ENCODE data around the gene BCL2L15. TPM values are rescaled to one million over a fixed set of nuclear protein-coding genes. Genes with fewer than 3 reads are reported as not detected.

The BCL2L15 gene
- total and polyA plus RNA-seq, 2 of the 13 experiments (the other 11 are each of a cell fraction or from before 2014, with no cell fraction given), result 0.03 to 0.27 TPM

GRCh38 chr1:113928941-113929749 lies 41.8 kb upstream of the BCL2L15 start, which contains the start of gene HIPK1 (continued):
- TF ChIP-seq PATZ1 (CRISPR knock-in tag; IDR thresholded peaks at IDR 0.05) (peak; percentile 73), ZNF354B (CRISPR knock-in tag; IDR thresholded peaks at IDR 0.05) (no peak), ARNTL (CRISPR knock-in tag; IDR thresholded peaks at IDR 0.05) (peak; percentile 72; the same call in 1 of the 2 replicates), ZBTB25 (CRISPR knock-in tag; IDR thresholded peaks at IDR 0.05) (peak; percentile 81), ZNF776 (CRISPR knock-in tag; IDR thresholded peaks at IDR 0.05) (no peak), ZNF768 (CRISPR knock-in tag; IDR thresholded peaks at IDR 0.05) (no peak), ZSCAN12 (CRISPR knock-in tag; IDR thresholded peaks at IDR 0.05) (0 out of 2 replicates have a peak, but pooled peaks have one; percentile 39), ZNF160 (CRISPR knock-in tag; IDR thresholded peaks at IDR 0.05) (peak; percentile 78), KDM1A (CRISPR knock-in tag; IDR thresholded peaks at IDR 0.05) (no peak), ZNF230 (CRISPR knock-in tag; IDR thresholded peaks at IDR 0.05) (no peak; the same call in none of the 2 replicates), ZSCAN31 (CRISPR knock-in tag; IDR thresholded peaks at IDR 0.05; ENCODE audit: low read depth) (peak; percentile 93), ZNF331 (CRISPR knock-in tag; IDR thresholded peaks at IDR 0.05) (peak; percentile 52; the same call in 1 of the 2 replicates), ZNF281 (CRISPR knock-in tag; IDR thresholded peaks at IDR 0.05; ENCODE audit: borderline replicate concordance) (peak; percentile 85; the same call in 1 of the 2 replicates), NCOR1 (IDR thresholded peaks at IDR 0.05; ENCODE audit: borderline replicate concordance, low read length) (peak; percentile 63; the same call in 1 of the 2 replicates), IKZF1 (IDR thresholded peaks at IDR 0.05) (no peak), ZNF451 (CRISPR knock-in tag; IDR thresholded peaks at IDR 0.05) (no peak; the same call in 1 of the 2 replicates), ZNF800 (CRISPR knock-in tag; IDR thresholded peaks at IDR 0.05) (no peak), TSC22D2 (CRISPR knock-in tag; IDR thresholded peaks at IDR 0.05; ENCODE audit: borderline replicate concordance) (no peak), ZNF33B (CRISPR knock-in tag; IDR thresholded peaks at IDR 0.05) (no peak), PHF21A (CRISPR knock-in tag; IDR thresholded peaks at IDR 0.05) (peak; percentile 83), ZNF232 (CRISPR knock-in tag; IDR thresholded peaks at IDR 0.05; ENCODE audit: borderline replicate concordance) (peak; percentile 100), HNRNPK (IDR thresholded peaks at IDR 0.05; ENCODE audit: low read depth, low read length, poor library complexity, severe bottlenecking) (peak; percentile 24)

Measured in HepG2 (cell line).